HG02840 (cell line): ENCODE data around the gene CIDEC.

ENCODE experiments used
- ATAC-seq: cut with Tn5 transposase; IDR thresholded peaks from one replicate; pipeline ENCODE4 v1.9.1; 2021; ENCODE audit warnings: mild to moderate bottlenecking, moderate library complexity, moderate number of reproducible peaks; ENCODE audit not compliant: unreplicated experiment, low FRiP score

The CIDEC gene

DNA sequence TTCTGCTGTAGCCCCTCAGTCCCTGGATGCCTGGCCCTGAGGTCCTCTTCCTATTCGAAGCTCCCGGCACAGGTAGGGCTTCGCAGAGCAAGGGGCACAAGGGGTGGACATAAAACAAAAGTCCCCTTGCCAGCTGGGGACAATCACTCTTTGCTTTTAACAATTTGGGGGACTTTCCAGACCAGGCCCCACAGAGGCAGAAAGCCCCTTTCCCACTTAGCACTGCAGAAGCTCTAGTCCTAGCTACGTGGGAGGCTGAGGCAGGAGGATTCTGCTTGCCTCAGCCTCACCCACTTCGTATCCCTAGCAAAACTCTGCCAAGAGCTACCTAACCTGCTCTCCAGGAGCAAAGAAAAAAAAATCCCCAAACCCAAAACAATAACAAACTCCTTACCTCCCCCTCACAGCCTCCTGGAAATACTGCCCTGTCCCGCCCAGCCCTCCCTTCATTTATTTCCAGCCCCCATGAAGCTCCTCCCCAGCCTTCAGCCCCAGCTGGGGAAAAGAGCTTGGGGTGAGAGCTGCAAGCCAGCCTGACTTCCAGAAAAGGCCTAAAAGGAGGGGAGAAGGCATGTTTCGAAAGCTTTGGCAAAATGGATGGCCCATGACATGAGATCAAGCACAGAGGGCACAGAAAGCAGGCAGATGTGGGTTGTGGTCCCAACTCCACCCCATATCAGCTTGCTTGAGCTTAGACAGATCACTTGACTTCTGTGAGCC lies at the start of gene CIDEC:
TSS of gene CIDEC (minus strand) at position 424 of the 720 bp plus-strand sequence. CDS start 1,767 bp downstream, outside the sequence.
- ATAC-seq = no peak

GRCh38 chr3:9928158-9928557 lies 48.1 kb upstream of the CIDEC start:
- ATAC-seq = no peak

DNA sequence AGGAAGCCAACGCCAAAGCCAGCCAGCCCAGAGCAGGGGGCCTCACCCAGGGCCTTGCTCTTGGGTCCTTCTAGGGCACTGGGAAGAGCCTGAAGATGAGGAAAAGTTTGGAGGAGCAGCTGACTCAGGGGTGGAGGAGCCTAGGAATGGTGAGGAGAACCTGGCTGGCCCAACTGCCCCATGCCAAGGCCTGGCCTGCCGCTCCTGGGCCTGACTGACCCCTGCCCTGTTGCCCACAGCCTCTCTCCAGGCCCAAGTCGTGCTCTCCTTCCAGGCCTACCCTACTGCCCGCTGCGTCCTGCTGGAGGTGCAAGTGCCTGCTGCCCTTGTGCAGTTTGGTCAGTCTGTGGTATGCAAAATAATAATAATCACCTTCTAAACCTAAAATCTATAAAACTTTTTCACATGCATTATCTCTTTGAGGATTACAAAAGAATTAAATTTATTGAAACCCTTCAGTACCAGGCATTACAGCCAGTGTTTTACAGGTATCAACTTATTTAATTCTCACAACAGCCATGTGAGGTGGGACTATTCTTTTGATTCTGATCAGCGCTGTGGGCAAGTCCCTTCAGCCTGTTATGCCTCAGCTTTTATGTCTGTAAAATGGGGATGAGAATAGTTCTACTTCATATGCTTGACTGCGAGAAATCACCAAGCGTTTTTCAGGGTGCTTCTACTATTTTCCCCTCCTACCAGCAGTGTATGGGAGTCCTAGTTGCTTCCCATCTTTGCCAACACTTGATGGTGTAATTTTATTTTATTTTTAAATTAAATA lies 38.4 kb upstream of the CIDEC start:
- no peak for ATAC-seq

DNA sequence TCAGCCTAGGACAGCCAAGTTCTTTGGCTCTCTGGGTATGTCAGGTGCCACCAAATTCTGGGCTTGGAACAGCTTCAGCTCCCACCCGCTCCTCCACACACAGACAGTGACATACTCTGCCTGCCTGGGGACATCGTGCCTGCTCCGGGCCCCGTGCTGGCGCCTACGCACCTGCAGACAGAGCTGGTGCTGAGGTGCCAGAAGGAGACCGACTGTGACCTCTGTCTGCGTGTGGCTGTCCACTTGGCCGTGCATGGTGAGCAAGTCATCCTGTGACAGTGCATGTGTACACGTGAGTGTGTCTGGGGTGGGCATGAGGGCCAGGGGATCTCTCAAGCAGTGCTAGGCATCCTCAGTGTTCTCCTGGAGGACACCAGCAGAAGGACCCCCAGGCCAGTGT lies 37.8 kb upstream of the CIDEC start:
- ATAC-seq = no peak

GRCh38 chr3:9916734-9917680 lies 37.0 kb upstream of the CIDEC start, which contains the start of gene IL17RC:
Gene IL17RC (plus strand): TSS chr3:9917098. CDS start chr3:9917316, 218 bp downstream.
- no peak for ATAC-seq

- no peak for ATAC-seq
Measured at GRCh38 chr3:9916346-9916733, 36.3 kb upstream of the CIDEC start.

GRCh38 chr3:9915254-9916141 lies 35.4 kb upstream of the CIDEC start:
- ATAC-seq = no peak

GRCh38 chr3:9914559-9915253 lies 34.7 kb upstream of the CIDEC start:
- no peak for ATAC-seq

DNA sequence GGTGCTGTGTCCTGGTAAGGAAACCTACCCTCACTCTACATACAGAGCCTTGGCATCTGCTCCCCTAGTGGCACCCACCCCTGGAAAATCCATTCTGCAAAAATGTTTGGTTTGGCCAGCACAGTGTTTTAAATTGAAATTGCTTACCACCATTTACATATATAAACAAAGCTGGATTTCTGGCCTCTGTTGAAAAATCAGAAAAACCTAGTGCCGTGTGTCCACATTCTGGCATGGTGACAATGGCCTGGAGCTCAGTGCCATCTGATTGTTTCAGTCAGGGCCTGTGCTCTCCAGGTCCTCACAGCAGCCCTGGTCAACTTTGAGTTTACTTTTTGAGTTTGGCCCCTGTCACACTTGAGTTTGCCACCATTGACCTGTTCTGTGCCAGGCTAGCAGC lies 34.0 kb upstream of the CIDEC start:
- no peak for ATAC-seq

- no peak for ATAC-seq
Measured at GRCh38 chr3:9913601-9914000, 33.5 kb upstream of the CIDEC start.

DNA sequence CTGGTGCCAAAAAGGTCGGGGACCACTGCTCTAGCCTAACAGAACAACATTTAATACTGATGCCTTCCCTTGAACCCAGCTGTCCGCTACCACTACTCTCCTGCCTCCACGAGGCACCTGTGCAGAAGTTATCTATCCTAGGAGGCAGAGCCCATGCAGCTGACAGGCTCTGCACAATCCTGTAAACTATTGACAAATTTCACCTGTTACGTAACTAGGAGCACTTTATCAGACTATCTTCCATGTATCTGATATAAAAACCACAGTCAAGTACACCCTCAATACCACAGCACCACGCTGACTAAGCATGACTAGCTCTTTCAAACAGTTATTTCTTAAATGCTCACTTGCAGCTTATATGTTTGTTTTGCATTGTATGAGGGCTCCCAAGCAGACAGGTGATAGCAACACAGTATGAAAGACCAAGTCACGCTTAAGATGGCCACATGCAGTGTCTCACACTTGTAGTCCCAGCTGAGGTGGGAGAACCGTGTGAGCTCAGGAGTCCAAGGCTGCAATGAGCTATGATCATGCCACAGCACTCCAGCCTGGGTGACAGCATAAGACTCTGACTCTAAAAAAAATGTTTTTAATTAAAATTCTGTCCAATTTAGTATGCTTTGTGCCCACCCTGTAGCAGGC lies 32.4 kb upstream of the CIDEC start:
- ATAC-seq = no peak

- ATAC-seq = no peak
Measured at GRCh38 chr3:9911863-9912262, 31.8 kb upstream of the CIDEC start.

DNA sequence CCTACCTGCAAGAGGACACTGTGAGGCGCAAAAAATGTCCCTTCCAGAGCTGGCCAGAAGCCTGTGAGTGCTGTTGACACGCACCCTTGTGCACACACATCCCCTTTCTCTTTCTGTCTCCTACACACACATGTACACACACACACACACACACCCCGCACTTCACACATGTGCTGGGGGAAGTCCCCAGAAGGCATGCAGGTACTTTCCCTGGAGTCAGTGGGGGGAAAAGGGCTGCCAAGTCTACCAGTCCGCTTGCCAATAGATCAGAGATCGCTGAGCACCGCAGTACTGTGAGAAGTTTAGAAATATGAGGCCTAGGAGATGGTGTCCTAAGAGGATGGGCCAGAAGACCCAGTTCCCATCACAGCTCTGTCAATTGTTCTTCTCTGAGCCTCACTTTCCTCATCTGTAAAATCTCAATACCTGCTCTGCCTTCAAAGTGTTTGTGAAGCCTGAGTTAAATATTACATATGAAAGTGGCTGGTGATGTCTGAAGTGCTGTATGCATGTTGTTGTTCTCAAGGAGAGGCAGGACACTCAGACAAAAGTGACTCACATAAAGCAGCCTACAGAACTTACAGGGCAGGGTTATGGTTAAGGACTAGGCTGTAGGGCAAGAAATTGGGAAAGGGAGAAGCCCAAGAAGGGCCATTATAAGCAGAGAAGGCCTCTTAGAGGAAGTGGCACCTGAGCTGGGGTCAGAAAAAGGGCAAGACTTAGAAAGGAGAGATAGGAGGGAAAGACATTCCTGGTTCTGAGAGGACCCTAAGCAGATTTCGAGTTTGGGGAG lies 29.4 kb upstream of the CIDEC start:
- no peak for ATAC-seq

GRCh38 chr3:9908286-9908685 lies 28.2 kb upstream of the CIDEC start:
- ATAC-seq = no peak

DNA sequence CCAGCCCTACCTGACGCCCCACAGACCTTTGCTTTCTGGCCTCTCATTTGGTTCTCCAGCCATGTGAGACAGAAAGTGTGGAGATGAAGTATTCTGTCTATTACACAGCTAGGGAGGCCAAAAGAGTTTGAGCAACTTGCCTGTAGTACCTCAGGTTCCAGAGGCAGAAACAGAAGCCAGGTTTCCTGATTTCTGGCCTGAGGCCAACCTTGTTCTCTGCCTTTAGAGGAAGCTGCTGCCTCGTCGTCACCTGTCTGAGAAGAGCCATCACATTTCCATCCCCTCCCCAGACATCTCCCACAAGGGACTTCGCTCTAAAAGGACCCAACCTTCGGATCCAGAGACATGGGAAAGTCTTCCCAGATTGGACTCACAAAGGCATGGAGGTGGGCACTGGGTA lies 26.4 kb upstream of the CIDEC start:
- no peak for ATAC-seq

- ATAC-seq = no peak
Measured at GRCh38 chr3:9903904-9904303, 23.9 kb upstream of the CIDEC start.

DNA sequence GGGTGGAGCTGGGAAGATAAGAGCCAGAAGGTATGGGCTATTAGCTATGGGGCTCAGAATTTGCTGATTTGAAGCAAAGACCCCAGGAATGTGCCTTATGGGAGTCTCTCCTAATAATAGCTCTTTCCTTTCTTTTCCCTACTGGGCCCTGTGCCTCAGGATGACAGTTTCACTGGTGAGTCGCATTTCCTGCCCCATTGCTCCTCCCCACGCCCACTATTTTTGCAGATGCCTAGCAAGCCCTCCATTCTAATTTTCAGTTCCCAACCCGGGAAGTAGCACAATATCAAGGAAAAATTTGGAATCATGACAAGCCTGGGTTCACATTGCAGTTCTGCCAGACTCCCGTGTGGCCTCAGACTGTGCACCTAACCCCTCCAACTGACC lies 23.2 kb upstream of the CIDEC start:
- no peak for ATAC-seq
